GM12864 (cell line): ENCODE results near the gene GRIN2A.

Source experiments
- DNase-seq: peaks from one replicate; pipeline ENCODE4 v3.0.0-alpha.2; 2011; ENCODE audit warnings: low read depth
- H3K4me3 ChIP-seq: 2 replicates; pipeline ENCODE4 v1.5.1; 2011; ENCODE audit warnings: mild to moderate bottlenecking, low read depth, low read length, control low read depth
- CTCF ChIP-seq: IDR thresholded peaks from 2 replicates; pipeline ENCODE4 v1.5.1; 2011; ENCODE audit warnings: low read depth, mild to moderate bottlenecking, moderate library complexity, low read length, control low read depth, inconsistent platforms; ENCODE audit errors: missing control alignments

GRIN2A gene

GRCh38 chr16:10001258-10001775 is 180.9 kb downstream of the GRIN2A start:
- TF ChIP-seq CTCF, result no peak
- no peak for DNase-seq
- H3K4me3 ChIP-seq, result no peak overlapping the region

- H3K4me3 ChIP-seq, result no peak overlapping the region
- TF ChIP-seq CTCF, result no peak
- no peak for DNase-seq
These were observed 186.0 kb downstream of the GRIN2A start for GRCh38 chr16:9996221-9996620.

- no peak overlapping the region for H3K4me3 ChIP-seq
- no peak for TF ChIP-seq CTCF
- DNase-seq, result no peak
These were observed 189.8 kb downstream of the GRIN2A start for GRCh38 chr16:9992441-9992840.

GRCh38 chr16:9980981-9981380 is 201.2 kb downstream of the GRIN2A start:
- no peak for DNase-seq
- no peak overlapping the region for H3K4me3 ChIP-seq
- TF ChIP-seq CTCF, result no peak

- no peak overlapping the region for H3K4me3 ChIP-seq
- peak; percentile 4 for DNase-seq
These were observed 204.0 kb downstream of the GRIN2A start for GRCh38 chr16:9978160-9978725.

GRCh38 chr16:9977333-9977897 is 204.8 kb downstream of the GRIN2A start:
- no peak for DNase-seq
- H3K4me3 ChIP-seq, result no peak overlapping the region
- no peak for TF ChIP-seq CTCF

More at GRCh38 chr16:9978160-9978725, 204.0 kb downstream of the GRIN2A start:
- TF ChIP-seq CTCF, result no peak

- DNase-seq, result no peak
These were observed 205.6 kb downstream of the GRIN2A start for GRCh38 chr16:9976601-9977000.

More at GRCh38 chr16:9976601-9977000, 205.6 kb downstream of the GRIN2A start:
- H3K4me3 ChIP-seq, result no peak overlapping the region
- no peak for TF ChIP-seq CTCF
